Gastrocnemius medialis (tissue), 4 donors: ENCODE measurements around the gene CMKLR1. TPM values are rescaled to one million over a fixed set of nuclear protein-coding genes. Genes with fewer than 3 reads are reported as not detected.

ENCODE experiments used
- ATAC-seq, 2 donors: fragments of 150-250 bp; one replicate each; pipeline ENCODE4 v1.9.1; 2016
- DNase-seq, 2 donors: peaks; one replicate each; pipeline ENCODE4 v3.0.0-alpha.2; 2019
- H3K27ac ChIP-seq, 4 donors: fragments of 200-600 bp; sonication (generic); 1 replicate in 1 of 4; 2 replicates in 3 of 4; pipeline ENCODE4 v1.5.1; 2016 to 2018; ENCODE audit warnings: mild to moderate bottlenecking in 2 of 4, moderate library complexity in 1 of 4
- H3K27me3 ChIP-seq, 3 donors: fragments of 200-600 bp; sonication (generic) in 2 of 3; 1 replicate in 1 of 3; 2 replicates in 2 of 3; pipeline versions ENCODE4 v1.5.1 to v1.6.0; 2016 to 2019; ENCODE audit warnings: mild to moderate bottlenecking in 1 of 3, moderate library complexity in 1 of 3
- H3K36me3 ChIP-seq, 2 donors: fragments of 200-600 bp; sonication (generic) in 1 of 2; one replicate each; pipeline ENCODE4 v1.5.1; 2017 to 2018
- H3K4me1 ChIP-seq, 2 donors: fragments of 200-600 bp; sonication (generic) in 1 of 2; one replicate each; pipeline ENCODE4 v1.5.1; 2016 to 2017; ENCODE audit warnings: mild to moderate bottlenecking in 2 of 2
- H3K4me3 ChIP-seq, 4 donors: fragments of 200-600 bp; sonication (generic) in 3 of 4; 1 replicate in 1 of 4; 2 replicates in 3 of 4; pipeline ENCODE4 v1.5.1; 2016 to 2019; ENCODE audit warnings: mild to moderate bottlenecking in 2 of 4
- H3K9me3 ChIP-seq, 3 donors: fragments of 200-600 bp; sonication (generic) in 2 of 3; 1 replicate in 1 of 3; 2 replicates in 2 of 3; pipeline ENCODE4 v1.5.1; 2016 to 2019
- POLR2A ChIP-seq, 2 donors: fragments of 450-650 bp; IDR thresholded peaks; one replicate each; pipeline ENCODE4 v1.6.1; 2017; ENCODE audit warnings: antibody characterized with exemption in 2 of 2, mild to moderate bottlenecking in 2 of 2, moderate library complexity in 2 of 2
- in situ Hi-C, 4 donors: fragments of 200-750 bp; cut with MboI; loops; one replicate each; pipeline versions ENCODE4 v1.15.0 to v1.8.0; 2017; ENCODE audit warnings: low sequenced_read_pairs in 4 of 4
- intact Hi-C: fragments of 100-400 bp; cut with DNase I; formaldehyde crosslinking; loops from one replicate; pipeline ENCODE4 v1.15.1; 2023; ENCODE audit warnings: low total_unique reads
- total RNA-seq, 4 donors: library from RNA; depleted of rRNA; stranded (reverse); fragments of >200 nt; gene quantifications; one replicate each; pipeline versions ENCODE4 v1.1.0 to v1.2.3, GENCODE V29; 2016
- TF ChIP-seq, protein P1 (sequence below), 5 experiments: fragments of 450-650 bp in 3 of 5; fragments of 200-600 bp in 2 of 5; sonication (generic) in 2 of 5; IDR thresholded peaks in 4 of 5; conservative IDR thresholded peaks in 1 of 5; 1 replicate in 4 of 5; 2 replicates in 1 of 5; pipeline ENCODE4 v1.5.1; 2016 to 2019; ENCODE audit warnings: antibody characterized with exemption in 5 of 5, mild to moderate bottlenecking in 3 of 5, moderate library complexity in 3 of 5

Gene CMKLR1
- total RNA-seq, 4 donors from 2014 or later, result 2.5 to 5.6 (median 4.4) TPM

DNA sequence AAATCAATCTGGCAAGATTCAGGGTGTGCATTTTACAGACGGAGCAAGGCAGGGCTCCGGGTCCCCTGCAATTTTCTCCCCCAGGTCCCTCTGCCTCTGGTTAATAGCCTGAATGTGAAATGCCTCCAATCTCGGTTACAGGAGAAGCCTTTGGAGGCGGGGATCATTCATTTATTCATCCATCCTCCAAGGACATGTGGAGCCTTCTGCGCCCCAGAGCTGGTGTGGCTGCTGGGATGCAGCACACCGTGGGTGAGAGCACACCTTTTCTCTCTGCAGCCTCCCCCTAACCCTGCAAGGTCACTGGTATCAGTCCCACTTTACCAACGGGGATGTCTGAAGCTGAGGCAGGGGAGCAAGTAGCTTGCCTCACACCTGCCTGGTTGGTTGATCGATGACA, 35.4 kb downstream of the CMKLR1 start:
- in situ Hi-C loops (no loop called here), intact Hi-C loops (no loop called here)
- H3K9me3 ChIP-seq, result no peaks in the 10 kb centered on the region
- peak overlapping the region; percentile 32 to 74 (median 61) for H3K27ac ChIP-seq
- no peak for TF ChIP-seq POLR2A (IDR thresholded peaks at IDR 0.05)
- TF ChIP-seq, protein P1, sequence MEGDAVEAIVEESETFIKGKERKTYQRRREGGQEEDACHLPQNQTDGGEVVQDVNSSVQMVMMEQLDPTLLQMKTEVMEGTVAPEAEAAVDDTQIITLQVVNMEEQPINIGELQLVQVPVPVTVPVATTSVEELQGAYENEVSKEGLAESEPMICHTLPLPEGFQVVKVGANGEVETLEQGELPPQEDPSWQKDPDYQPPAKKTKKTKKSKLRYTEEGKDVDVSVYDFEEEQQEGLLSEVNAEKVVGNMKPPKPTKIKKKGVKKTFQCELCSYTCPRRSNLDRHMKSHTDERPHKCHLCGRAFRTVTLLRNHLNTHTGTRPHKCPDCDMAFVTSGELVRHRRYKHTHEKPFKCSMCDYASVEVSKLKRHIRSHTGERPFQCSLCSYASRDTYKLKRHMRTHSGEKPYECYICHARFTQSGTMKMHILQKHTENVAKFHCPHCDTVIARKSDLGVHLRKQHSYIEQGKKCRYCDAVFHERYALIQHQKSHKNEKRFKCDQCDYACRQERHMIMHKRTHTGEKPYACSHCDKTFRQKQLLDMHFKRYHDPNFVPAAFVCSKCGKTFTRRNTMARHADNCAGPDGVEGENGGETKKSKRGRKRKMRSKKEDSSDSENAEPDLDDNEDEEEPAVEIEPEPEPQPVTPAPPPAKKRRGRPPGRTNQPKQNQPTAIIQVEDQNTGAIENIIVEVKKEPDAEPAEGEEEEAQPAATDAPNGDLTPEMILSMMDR (IDR thresholded peaks at IDR 0.05 in 4 of 5, conservative IDR thresholded peaks at IDR 0.05 in 1 of 5), result no peak
- no peaks in the 10 kb centered on the region for H3K27me3 ChIP-seq
- H3K4me1 ChIP-seq, result peaks cover 25 to 32% of the 10 kb centered on the region in 2 donors
- no peaks in the 10 kb centered on the region for H3K36me3 ChIP-seq
- no peak overlapping the region for H3K4me3 ChIP-seq
- no peak for DNase-seq
- no peak for ATAC-seq

DNA sequence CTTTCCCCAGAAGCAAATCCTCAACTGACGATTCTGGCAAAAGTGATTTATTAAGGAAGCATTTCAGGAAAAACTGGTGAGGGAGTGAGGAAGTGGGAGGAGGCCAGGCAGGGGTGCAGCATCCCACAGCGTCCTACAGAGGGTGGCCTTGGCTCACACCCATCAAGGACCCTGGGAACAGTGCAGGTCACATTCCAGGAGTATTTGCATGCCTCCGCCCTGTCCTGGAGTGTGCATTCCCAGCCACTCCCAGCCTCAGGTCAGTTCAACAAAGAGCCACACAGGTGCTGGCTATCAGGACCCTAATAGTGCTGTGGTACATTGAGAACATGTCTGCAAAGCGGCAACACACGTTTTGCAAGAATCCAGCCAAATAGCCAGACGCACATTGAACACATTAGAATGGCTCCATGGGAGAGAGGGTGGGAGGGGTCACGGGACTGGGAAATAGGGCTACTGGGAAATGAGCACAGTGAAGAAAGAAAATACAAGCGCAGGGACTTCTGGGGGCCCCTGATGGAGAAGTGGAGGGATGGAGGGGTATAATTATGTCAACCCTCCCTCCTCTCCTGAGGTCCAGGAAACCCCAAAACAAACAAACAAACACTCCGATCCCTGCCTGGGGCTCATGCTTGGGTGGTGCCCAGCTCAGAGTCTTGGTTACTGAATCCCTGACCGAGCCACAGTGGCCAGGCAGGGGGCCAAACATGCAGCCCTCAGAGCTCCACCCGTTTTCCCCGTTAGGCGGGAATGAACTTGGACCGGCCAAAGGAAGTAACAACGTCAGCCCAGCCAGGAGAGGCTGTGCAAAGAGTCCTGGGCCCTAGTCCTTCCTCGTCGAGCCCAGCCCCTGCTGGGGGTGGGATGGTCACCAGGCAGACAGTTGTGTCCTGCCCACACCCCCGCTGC, 36.5 kb downstream of the CMKLR1 start:
- in situ Hi-C loops (no loop called here), intact Hi-C loops (no loop called here)
- no peaks in the 10 kb centered on the region for H3K27me3 ChIP-seq
- DNase-seq, result peak; percentile 54 to 78
- ATAC-seq, result peak; percentile 67 to 69
- H3K4me3 ChIP-seq, result no peak overlapping the region
- H3K27ac ChIP-seq, result peak overlapping the region; percentile 32 to 74 (median 61)
- TF ChIP-seq, protein P1 (IDR thresholded peaks at IDR 0.05 in 4 of 5, conservative IDR thresholded peaks at IDR 0.05 in 1 of 5), result no peak
- TF ChIP-seq POLR2A (IDR thresholded peaks at IDR 0.05), result peak in 1 of 2 donors; percentile 16
- H3K4me1 ChIP-seq, result peaks cover 25 to 32% of the 10 kb centered on the region in 2 donors
- H3K9me3 ChIP-seq, result no peaks in the 10 kb centered on the region
- no peaks in the 10 kb centered on the region for H3K36me3 ChIP-seq

DNA sequence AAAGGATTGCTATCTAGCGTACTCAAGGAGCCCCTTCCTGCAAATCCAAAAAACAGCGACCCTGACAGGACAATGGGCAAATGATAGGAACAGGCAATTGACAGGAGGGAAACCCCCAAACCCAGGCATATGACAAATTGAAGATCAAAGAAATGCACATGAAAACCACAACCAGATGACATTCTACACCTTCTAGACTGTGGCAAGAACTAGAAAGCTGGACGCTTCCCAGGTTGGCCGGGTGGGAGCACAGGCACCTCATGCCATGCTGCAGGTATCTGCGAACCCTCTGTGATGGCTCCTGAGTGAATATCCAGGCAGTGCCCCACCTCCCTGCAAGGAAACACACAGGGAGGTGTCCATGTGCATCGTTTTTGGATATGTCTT, 37.1 kb downstream of the CMKLR1 start:
- H3K4me1 ChIP-seq, result peaks cover 25 to 32% of the 10 kb centered on the region in 2 donors
- DNase-seq (no peak), ATAC-seq (no peak)
- no peaks in the 10 kb centered on the region for H3K36me3 ChIP-seq
- in situ Hi-C loops, result no loop called here
- intact Hi-C loops, result no loop called here
- TF ChIP-seq, protein P1 (IDR thresholded peaks at IDR 0.05 in 4 of 5, conservative IDR thresholded peaks at IDR 0.05 in 1 of 5), result no peak
- no peak for TF ChIP-seq POLR2A (IDR thresholded peaks at IDR 0.05)
- no peaks in the 10 kb centered on the region for H3K27me3 ChIP-seq
- no peak overlapping the region for H3K4me3 ChIP-seq
- H3K27ac ChIP-seq, result peak overlapping the region in 1 of 4 donors; percentile 62
- H3K9me3 ChIP-seq, result no peaks in the 10 kb centered on the region

DNA sequence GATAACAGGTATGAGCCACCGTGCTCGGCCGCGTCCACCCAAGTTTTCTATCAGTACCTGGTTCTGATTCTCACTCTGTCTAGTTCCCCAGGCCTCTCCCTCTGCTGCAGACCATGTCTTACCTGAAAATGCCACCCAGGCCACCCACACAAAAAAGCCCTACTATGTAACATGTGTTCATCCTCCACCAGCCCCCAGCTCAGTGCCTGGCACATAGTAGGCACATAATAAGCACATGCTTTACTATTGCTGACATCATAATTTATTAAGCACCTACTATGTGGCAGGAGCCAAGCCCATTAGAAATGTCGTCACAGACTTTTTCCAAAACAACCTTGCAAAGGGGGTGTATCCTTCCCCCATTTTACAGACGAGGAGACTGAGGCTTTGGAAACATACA, 37.8 kb downstream of the CMKLR1 start:
- in situ Hi-C loops (no loop called here), intact Hi-C loops (no loop called here)
- no peak overlapping the region for H3K4me3 ChIP-seq
- ATAC-seq (no peak), DNase-seq (no peak)
- peaks cover 25 to 32% of the 10 kb centered on the region in 2 donors for H3K4me1 ChIP-seq
- no peak overlapping the region for H3K27ac ChIP-seq
- no peak for TF ChIP-seq POLR2A (IDR thresholded peaks at IDR 0.05)
- TF ChIP-seq, protein P1 (IDR thresholded peaks at IDR 0.05 in 4 of 5, conservative IDR thresholded peaks at IDR 0.05 in 1 of 5), result no peak
- no peaks in the 10 kb centered on the region for H3K36me3 ChIP-seq
- no peaks in the 10 kb centered on the region for H3K27me3 ChIP-seq
- no peaks in the 10 kb centered on the region for H3K9me3 ChIP-seq
